ENCODE measurements around the gene CRB1.

Gene CRB1

DNA sequence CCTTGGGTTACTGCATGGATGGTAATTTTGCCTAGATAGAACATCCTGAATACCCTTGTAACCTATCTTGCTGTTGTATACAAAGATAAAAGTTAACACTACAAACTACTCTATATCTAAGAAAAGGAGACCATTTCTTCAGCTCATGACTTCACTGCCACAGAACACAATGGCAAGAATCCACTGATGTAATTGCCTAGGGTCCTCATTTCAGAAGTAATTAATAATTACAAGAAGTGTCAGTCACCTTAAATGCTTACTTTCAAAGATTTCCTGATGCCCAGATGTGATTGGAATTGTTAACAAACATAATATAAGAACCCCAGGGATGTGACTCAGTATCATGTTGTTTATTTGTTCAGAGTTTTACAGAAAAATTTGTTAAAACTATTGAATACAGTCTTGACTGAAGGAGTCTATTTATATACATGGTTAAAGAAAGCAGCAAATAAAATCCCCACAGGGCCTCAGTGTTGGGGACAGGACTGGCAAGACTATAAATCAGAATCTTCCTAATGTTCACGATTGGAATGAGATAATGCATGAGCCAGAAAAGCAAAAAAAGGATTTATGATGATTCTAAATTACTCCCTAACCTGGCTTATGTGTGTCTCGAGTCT lies 83.9 kb downstream of the CRB1 start:
- no peak for DNase-seq

DNA sequence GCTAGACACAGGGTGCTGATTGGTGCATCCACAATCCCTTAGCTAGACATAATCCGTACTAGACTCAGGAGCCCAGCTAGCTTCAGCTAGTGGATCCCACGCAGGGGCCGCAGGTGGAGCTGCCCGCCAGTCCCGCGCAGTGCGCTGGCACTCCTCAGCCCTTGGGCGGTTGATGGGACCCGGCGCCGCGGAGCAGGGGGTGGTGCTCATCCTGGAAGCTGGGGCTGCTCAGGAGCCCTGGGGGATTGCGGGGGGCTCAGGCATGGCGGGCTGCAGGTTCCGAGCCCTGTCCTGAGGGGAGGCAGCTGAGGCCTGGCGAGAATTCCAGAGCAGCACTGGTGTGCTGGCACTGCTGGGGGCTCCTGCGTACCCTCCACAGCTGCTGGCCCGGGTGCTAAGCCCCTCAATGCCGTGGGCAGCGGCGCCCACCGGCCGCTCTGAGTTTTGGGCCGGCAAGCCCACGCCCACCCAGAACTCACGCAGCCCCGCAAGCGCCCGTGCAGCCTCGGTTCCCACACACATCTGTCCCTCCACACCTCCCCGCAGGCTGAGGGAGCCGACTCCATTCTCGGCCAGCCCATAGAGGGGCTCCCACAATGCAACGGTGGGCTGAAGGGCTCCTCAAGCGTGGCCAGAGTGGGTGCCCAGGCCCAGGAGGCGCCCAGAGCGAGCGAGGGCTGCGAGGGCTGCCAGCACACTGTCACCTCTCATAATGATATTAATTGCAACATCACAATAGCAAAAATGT lies 87.4 kb downstream of the CRB1 start:
- no peak for DNase-seq

DNA sequence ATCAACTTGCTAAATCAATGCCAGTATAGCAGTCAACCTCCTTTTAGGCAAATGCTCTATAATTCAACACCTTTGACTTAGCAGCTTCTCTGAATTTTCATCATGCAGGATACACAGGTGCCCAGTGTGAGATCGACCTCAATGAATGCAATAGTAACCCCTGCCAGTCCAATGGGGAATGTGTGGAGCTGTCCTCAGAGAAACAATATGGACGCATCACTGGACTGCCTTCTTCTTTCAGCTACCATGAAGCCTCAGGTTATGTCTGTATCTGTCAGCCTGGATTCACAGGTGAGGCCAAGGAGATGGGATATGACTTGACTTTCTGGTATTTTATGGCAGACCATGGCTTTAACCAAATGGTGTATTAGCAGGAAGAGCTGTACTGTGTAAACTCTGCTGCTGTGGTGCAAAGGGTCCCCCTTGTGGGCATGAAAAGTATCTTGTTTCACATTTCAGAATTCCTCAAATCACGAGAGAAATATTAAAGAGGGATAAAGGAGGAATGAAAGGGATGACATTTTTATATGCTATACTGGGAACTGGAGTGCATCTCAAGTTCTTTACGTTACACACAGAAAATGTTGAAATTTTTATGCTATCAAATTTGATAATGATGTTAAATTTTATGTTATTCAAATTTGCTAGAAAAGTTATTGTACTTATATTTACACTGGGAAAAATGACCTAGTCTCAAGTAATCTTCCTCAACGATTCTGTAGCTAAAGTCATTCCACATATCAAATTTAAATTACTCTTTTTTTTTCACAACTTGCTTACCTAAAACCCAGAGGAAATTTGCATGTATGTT lies 88.9 kb downstream of the CRB1 start:
- no peak for DNase-seq

DNA sequence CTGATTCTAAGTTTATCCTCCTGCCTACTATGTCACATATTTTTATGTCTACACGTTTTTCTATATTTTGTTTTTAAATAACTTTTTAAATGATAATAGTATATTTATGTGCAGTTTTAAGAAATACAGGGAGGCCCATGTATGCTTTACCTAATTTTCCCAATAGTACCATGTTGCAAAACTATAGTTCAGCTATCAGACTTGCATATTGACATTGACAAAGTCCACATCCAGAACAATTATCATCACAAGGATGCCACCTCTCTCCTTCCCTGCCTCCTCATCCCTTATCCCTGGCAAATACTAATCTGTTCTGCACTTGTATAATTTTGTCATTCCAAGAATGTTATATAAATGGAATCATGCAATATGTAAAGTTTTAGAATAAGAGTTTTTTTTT lies 90.9 kb downstream of the CRB1 start:
- no peak for DNase-seq

DNA sequence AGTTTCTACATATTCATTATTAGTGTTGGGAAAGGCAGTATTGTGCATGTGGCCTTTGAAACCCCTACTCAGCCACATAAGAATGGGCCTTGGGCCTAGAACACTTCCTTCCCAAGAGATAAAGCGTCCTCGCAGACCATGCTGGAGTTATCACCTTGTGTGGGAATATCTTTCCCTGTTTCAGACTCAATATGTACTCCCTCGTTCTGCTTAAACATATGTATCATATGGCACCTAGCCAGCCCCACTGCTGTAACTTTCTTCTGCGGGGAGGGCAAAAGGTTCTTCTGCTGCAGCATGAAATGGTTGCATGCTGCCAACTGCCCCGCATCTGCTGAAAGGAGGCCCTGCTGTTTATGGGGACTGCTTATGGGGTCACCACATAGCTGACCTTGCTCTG lies 92.0 kb downstream of the CRB1 start:
- no peak for DNase-seq

DNA sequence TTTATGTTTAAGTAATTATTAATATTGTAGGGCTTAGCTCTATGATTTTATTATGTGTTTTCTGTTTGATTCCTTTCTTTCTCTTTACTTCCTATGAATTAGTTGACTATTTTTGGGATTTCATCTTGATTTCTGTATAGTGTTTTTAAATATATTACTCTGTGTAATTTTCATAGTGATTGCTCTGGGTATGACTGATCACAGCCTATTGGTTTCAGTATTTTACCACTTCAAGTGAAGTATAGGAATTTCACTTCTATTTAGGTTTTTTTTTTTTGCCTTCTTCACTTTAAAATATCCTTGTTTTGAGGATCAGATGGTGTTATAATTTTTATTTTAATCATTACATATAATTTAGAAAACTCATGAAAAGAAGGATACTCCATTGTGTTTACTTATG lies 94.8 kb downstream of the CRB1 start:
- no peak for DNase-seq

DNA sequence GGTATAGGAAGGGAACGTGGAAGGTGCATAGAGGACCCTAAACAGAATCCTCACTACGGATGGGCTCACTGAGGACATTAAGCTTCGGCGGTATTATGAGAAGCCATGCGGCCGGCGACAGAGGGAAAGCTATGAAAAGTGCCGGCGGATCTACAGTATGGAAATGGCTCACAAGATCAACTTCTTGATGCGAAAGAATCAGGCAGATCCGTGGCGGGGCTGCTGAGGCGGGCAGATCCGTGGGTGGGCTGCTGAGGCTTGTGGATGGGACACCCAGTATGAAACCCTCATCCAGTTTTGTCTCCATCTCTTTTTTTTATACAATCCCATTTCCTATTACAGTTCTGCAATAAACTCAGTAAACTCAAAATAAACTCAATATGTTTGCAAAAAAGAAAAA lies 95.8 kb downstream of the CRB1 start:
- DNase-seq = no peak

DNA sequence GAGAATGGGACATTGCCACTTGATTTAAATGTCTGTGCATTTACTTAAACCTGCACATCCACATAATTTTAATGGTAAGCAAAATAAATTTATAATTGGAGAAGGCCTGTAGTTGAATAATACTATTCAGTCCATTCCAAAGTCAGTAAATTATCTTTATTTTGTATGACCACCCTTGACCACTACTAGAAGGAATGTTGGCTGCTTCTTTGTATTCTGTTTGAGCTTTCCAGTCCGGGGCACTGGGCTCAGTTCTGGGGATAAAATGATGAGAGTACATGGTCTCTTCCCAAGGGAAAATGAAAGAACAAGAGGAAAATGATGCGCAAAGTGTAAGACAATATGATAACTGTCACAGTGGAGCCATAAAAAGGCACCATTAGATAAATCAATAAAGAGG lies 98.9 kb downstream of the CRB1 start:
- DNase-seq = no peak

DNA sequence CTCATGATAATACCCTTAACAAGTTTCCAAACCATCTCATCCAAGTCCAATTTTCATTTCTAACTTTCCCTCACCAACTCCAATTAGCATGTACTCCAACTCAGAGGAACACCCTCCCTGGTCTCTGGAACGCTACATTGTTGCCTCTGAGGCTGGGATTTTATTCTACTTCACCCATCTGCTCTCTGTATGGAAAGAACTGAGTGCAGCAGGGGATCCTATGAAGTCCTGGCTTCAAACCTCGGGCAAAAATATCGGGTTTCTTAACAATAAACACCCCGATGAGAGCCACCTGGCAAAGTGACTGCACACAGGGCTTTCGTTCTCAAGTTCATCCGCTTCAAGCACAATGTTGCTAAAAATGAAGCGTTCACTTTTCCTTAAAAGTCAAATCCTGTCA lies 99.6 kb downstream of the CRB1 start:
- DNase-seq = no peak

DNA sequence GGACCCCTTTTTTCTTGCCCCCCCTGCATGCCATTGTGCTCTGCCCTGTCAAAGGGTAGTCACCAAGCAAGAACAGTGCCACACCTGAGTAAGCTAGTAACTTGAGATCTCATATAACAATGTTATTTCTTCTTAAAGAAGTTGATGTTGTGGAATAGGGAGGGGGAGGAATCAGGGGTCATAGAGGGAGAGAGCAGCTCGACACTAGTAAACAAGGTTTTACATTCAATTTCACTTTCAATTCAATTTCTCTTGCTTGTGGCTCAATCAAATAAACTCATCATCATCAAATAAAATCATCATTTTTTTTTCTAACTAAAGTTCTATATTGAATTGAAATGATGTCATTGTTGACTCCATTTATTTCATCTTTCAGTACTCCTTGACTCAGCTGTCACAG lies 106.4 kb downstream of the CRB1 start:
- DNase-seq = no peak

DNA sequence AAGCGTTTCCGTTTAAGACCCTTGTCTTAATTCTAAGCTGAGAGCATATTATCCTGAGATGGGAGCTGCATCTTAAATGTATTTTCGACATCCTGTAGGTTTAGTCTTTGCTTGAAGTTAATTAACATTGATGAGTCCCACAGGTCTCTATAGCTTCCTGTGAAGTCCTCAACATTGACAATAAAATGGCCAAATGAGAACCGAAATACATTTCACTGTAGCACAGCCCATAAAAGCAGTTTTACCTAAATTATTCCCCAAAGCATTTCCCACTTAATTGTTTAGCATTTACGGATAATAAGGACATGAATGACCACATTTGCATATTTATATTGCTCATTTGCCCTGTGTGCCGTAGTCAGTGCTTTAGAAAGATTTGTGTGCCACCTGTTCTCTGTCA lies 116.4 kb downstream of the CRB1 start:
- DNase-seq = no peak

DNA sequence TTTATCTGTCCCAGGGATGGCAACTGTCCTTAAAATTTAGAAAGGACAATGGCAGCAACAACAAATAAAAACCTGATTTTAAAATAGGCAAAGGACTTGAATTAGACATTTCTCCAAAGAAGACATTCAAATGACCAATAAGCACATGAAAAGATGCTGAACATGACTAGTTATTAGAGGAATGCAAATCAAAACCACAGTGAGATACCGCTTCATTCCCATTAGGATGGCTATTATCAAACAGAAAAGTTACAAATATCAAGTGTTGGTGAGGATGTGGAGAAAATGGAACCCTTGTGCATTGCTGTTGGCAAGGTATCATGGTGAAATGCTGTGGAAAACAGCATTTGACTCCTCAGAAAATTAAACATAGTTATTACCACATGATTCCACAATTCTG lies 120.7 kb downstream of the CRB1 start:
- no peak for DNase-seq

DNA sequence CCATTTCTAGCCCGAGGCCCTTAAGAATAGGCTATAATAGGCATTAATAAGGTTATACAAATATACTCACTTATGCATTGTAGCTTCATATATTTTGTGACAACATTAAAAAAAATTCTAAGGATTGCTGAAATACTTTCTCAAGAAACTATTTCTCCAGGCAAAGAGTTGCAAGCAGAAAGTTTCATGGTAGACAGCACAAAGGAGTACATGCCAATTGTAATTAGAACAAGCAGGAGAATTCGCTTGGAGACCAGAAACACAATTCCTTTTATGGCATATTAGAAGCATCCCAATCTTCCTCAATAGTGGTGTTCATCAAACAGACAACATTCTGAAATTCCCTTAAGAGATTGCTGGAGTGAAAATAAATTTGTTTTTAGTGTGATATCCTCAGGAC lies 122.8 kb downstream of the CRB1 start:
- no peak for DNase-seq

DNA sequence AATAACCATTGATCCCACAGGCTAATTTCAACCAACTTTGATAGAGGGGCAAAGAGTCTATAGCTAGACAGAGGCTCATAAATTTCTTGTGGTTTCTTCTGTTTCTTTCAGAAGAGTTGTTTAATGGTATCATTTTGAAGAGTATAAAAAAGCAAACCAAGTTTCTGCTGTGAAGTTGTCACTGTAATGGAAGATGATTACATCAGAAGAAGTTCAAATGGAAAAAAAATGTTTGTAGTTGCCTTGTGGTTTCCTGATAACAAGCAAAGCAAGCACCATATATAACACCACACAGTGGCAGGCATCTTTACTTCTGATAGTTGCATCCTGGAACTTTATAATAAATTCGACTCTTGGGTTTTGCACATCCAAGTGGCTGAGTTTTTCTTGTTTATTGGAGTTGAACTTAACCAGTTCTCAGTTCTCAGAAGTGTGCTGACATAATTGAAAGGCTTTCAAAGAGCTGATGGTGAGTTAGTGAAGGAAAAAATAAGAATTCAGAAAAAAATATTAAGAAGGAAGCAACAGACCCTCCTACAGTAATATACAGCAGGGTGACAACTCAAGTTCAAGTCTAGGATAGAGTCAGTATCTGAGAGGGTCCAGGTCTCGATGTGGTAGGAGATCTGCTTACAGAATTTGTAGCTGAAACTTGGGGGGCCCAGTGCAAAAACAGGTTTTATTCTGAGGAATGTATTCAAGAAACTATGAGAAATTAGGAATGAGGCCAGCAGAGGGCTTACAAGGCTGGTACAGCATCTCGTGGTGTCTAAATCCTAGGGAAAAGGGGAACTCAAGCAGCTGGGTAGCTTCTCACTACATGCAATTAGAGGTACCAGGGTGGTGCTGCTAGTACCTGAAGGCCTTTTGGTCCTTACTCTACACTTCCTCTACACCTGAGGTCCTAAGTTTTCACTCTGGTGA lies 123.5 kb downstream of the CRB1 start:
- no peak for DNase-seq

DNA sequence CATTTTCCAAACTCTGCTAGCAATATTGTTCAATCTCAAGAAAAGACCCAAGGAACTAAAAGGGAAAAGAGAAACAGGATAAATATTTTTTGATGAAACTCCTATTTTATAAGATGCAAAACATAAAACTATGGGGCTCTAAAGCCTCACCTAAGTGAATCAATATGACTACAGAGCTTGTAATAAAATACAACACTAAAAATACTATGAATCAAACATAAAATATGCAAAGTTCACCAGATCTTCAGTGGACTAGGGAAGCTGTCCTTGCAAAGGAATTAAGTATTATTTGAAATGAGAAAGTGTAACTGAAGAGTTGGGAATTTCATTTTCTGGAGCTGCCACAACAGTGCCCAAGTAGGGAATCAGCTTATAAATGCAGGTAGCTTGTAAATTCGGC lies 124.5 kb downstream of the CRB1 start:
- DNase-seq = no peak

DNA sequence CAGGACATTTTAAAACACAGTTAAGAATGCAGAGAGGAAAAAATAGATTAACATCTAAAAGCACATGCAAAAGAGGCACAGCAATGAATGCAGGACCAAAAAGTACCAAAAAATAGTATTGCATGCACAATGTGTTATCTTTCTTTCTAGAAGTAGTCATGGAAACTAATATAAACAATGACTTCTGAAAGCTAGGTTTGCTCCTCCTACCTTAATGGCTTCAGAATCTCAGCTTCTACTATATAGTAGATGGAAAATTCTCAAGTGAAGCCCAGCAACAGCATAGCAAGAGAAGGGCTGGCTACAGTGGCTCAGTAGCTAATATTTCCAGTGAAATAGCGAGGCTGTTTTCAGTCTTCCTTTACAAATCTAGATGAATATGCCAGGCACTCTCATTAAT lies 125.1 kb downstream of the CRB1 start:
- no peak for DNase-seq

DNA sequence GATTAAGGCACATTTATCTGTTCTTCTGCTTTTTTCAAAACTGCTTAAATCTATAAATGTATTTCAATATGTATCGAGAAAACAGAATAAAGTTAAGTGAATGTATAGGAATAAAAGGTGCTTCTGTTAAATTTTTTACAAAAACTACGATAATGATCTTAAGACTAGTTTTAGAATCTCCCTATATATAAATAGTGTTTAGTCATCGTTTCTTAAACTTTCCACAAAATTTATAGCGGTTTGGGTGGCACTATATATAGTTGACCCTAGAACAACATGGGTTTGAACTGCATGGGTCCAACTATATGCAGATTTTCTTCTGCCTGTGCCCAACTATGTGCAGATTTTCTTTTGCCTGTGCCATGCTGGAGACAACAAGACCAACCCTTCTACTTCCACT lies 125.7 kb downstream of the CRB1 start:
- DNase-seq = no peak

DNA sequence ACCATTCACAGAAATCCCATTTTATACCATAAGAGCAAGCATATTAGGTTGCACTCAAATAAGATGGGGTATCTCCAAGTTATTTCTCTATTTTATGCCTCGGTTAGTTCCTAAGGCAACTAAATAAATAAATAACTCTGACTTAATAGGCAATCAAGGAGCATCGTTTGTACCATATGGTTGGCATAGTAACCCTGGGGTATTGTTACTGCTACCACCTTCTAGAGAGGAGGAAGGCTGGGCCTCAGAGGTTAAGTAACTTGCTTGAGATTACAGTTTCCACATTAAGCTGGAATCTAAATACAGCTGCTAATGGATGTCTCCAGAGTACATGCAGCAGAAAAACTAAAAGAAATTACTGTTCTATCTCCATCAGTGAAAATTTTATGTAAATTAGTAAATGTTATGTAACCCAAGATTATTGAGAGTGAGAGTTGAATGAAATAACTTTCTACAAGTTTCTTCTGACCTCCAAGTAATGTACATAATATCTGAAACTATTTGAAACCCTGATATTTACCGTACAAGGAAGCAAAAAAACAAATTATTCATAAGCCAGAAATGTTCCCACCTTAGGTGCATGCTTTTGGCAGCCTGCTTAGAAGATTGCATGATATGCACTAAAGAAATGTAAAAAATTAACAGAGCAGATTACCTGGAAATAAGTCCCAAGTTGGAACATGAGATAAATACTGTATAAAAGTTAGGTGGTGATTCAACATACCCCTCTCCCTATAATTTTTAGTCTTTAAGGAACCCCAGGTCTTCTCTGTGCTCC lies 127.0 kb downstream of the CRB1 start:
- DNase-seq = no peak

DNA sequence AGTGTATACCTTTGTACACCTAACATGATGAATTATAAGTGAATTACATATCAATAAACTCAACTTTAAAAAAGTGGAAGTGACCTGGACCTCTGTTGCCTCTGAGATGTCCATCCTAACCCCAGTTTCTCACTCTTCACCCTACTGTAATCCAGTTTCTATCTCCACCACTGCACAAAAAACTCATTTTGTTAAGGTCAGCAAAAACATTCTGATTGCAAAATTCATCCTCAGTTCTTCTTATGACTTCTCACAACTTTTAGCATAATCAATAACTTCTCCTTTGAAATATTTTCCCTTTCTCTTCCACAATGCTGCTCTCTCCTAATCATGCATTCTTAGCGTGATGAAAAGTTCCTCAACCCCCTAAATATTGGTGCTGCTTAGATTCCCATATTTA lies 129.8 kb downstream of the CRB1 start:
- DNase-seq = no peak

DNA sequence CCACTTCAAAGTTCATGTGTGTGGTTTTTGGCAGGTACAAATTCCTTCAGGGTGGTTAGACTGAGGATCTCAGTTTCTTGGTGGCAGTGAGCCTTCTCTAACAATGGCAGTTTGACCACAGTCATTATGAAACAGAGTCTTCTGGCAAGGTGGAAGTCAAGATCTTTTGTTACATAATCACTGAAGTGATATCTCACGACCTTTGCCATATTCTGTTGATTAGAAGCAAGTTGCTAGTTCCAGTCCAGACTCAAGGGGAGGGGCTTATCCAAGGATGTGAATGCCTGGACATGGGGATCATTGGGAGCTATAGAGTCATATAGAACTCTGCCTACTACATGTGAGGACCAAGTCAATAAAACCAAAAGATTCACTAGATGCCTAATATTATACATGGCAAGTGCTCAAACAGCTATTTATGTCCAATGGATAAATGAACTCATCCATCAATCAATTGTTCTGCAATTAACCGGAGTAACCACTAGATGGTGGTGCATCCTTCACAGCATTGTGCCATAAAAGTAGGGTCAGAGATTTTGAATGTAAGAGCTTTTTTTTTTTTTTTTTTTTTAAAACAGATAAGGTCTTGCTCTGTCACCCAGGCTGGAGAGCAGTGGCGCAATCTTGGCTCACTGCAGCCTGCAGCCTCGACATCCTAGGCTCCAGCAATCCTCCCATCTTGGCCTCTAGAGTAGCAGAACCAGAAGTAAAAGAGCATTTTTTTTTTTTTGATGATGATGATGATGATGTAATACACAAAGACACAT lies 131.9 kb downstream of the CRB1 start:
- DNase-seq = peak; percentile 9

DNA sequence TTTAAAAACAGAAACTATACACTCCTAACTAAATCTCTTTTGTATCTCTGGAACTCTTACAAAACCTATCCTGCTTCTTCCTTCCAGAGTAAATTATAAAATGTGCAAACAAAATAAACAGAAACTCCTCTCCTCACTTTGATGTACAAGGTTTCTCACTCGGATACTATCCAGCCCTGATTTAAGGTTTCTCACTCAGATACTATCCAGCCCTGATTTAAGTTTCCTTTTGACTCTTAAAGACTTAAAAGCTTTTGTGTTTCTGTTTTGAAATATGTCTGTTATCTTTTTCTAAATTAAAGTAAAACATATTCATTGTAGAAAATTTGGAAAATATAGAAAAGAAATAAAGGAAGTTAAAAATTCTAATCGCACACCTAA lies 132.5 kb downstream of the CRB1 start:
- no peak for DNase-seq

DNA sequence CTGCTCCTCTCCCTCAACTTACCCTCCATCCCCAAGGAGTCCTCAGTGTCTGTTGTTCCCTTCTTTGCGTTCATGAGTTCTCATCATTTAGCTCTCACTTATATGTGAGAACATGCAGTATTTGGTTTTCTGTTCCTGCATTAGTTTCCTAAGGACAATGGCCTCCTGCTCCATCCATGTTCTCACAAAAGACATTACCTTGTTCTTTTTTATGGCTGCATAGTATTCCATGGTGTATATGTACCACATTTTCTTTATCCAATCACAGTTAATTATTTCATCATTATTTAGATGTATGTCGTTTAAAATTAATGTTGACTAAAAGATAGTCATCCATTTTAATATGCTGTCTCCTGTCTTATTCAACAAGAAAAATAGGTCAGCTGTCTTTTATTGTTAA lies 134.1 kb downstream of the CRB1 start:
- DNase-seq = no peak

Measured in KG1 (cell line).